K562 (cell line): ENCODE data around the gene PTPN1. TPM values are rescaled to one million over a fixed set of nuclear protein-coding genes. Genes with fewer than 3 reads are reported as not detected.
A peak's percentile ranks its signal among the peaks of the same experiment; 100 is the strongest.

ENCODE experiments used
- ATF1 ChIP-seq, 2 experiments: fragments of 450-650 bp in 1 of 2; IDR thresholded peaks; 2 replicates each; pipeline ENCODE4 v1.6.1; 2016; ENCODE audit warnings: missing compliant biosample characterization in 1 of 2, missing genetic modification characterization in 1 of 2
- BRCA1 ChIP-seq, 2 experiments: fragments of 450-650 bp in 1 of 2; sonication (generic) in 1 of 2; formaldehyde crosslinking in 1 of 2; IDR thresholded peaks; 2 replicates each; pipeline versions ENCODE4 v1.5.0 to v1.6.1; 2017 to 2020; ENCODE audit warnings: mild to moderate bottlenecking in 1 of 2, missing genetic modification reagents in 1 of 2
- CBFA2T3 ChIP-seq: fragments of 450-650 bp; IDR thresholded peaks from 2 replicates; pipeline ENCODE4 v1.6.1; 2017
- EP400 ChIP-seq: fragments of 450-650 bp; IDR thresholded peaks from 2 replicates; pipeline ENCODE4 v1.6.1; 2017; ENCODE audit warnings: antibody characterized with exemption, mild to moderate bottlenecking, moderate library complexity
- PHF8 ChIP-seq: fragments of 200-600 bp; sonication (generic); IDR thresholded peaks from 2 replicates; pipeline ENCODE4 v1.6.1; 2012; ENCODE audit warnings: mixed run types, mild to moderate bottlenecking, inconsistent platforms, low read length, moderate library complexity, borderline replicate concordance
- PHTF2 ChIP-seq: fragments of 250-450 bp; sonication (Bioruptor Pico); IDR thresholded peaks from 2 replicates; pipeline ENCODE4 v1.5.0; 2021; ENCODE audit warnings: mild to moderate bottlenecking
- ZNF121 ChIP-seq: sonication (generic); formaldehyde crosslinking; conservative IDR thresholded peaks from 2 replicates; pipeline ENCODE4 v1.8.0; 2022; ENCODE audit warnings: missing genetic modification reagents
- ZNF133 ChIP-seq: fragments of 250-450 bp; sonication (Bioruptor Pico); IDR thresholded peaks from 2 replicates; pipeline ENCODE4 v1.4.0; 2020; ENCODE audit warnings: mild to moderate bottlenecking
- ZNF134 ChIP-seq: fragments of 250-450 bp; sonication (Bioruptor Pico); conservative IDR thresholded peaks from 2 replicates; pipeline ENCODE4 v1.4.0; 2020
- ZNF274 ChIP-seq: IDR thresholded peaks from 2 replicates; pipeline ENCODE4 v1.6.1; 2011; ENCODE audit warnings: low read depth, mild to moderate bottlenecking, low read length, moderate library complexity, borderline replicate concordance
- ZNF586 ChIP-seq: fragments of 450-650 bp; formaldehyde crosslinking; conservative IDR thresholded peaks from 2 replicates; pipeline ENCODE4 v1.4.0; 2020; ENCODE audit warnings: mild to moderate bottlenecking, moderate library complexity
- polyA plus RNA-seq, 8 experiments: library from polyadenylated mRNA; depleted of rRNA in 4 of 8; stranded (reverse) in 5 of 8; unstranded in 3 of 8; fragments of >200 nt; fragmentation: Nextera tagmentation in 2 of 8; fragmentation: Illumina TruSeq in 1 of 8; extraction: Ambion mirVana in 2 of 8; extraction: Trizol in 1 of 8; gene quantifications; 2 replicates each; pipeline versions ENCODE4 v1.2.1 to v1.2.3, GENCODE V29; 2011 to 2014; ENCODE audit warnings: inconsistent platforms in 1 of 8, missing spikeins in 1 of 8
- total RNA-seq, 7 experiments: library from RNA; depleted of rRNA in 6 of 7; stranded (reverse); fragments of >200 nt in 6 of 7; fragmentation: Illumina TruSeq in 2 of 7; extraction: Trizol in 2 of 7; gene quantifications; 2 replicates each; pipeline versions ENCODE4 v1.2.1 to v1.2.3, GENCODE V29; 2011 to 2021; ENCODE audit warnings: low replicate concordance in 1 of 7
- TF ChIP-seq, protein P1 (sequence below): fragments of 450-650 bp; IDR thresholded peaks from one replicate; pipeline ENCODE4 v1.6.1; 2018; ENCODE audit warnings: mild to moderate bottlenecking, moderate library complexity; ENCODE audit not compliant: partially characterized antibody
- TF ChIP-seq, protein P2 (sequence below): sonication (generic); formaldehyde crosslinking; IDR thresholded peaks from 2 replicates; pipeline ENCODE4 v1.8.1; 2023; ENCODE audit warnings: mild to moderate bottlenecking, missing genetic modification reagents
- TF ChIP-seq, protein P3 (sequence below): fragments of 200-800 bp; sonication (Bioruptor generic); IDR thresholded peaks from 2 replicates; pipeline ENCODE4 v1.6.1; 2016; ENCODE audit warnings: missing genetic modification characterization, missing compliant biosample characterization
- TF ChIP-seq, protein P4 (sequence below): fragments of 450-650 bp; IDR thresholded peaks from 2 replicates; pipeline ENCODE4 v1.6.1; 2016; ENCODE audit warnings: antibody characterized with exemption
- TF ChIP-seq, protein P5 (sequence below): fragments of 250-450 bp; sonication (Bioruptor Pico); IDR thresholded peaks from 2 replicates; pipeline ENCODE4 v1.9.0; 2021; ENCODE audit warnings: mild to moderate bottlenecking, inconsistent platforms

The PTPN1 gene
- total and polyA plus RNA-seq, 9 of the 15 experiments (the other 6 are each of a cell fraction or from before 2014, with no cell fraction given), result 11.0 to 85.3 (median 54.0) TPM

DNA sequence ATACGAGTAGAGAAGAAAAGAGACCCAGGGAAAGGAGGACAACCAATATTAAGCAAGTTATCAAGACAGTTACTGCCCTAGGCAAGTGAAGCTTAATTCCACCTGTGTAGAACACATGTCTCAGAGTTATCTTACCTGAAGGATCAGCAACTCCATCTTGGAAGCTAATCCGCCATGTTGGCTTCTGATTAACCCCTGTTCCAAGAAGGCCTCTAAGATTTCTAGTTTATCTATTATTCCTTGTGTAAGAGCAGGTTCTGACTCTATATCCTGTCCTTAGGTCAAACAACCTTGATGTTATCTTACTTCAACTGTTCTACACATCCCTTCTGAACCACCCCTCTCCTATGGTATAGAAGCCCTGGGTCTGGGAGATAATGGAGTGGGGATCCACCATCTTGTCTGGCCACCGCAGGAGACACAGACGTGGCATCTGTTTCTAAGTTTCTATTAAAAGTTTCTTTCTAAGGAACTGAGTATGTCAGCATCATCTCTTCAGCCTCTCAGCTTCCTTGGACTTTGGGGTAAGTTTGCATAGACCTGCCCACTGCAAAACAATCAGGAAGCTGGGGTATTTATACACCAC lies 27.7 kb upstream of the PTPN1 start (continued):
- TF ChIP-seq BRCA1 (IDR thresholded peaks at IDR 0.05) (no peak), BRCA1 (CRISPR knock-in tag; IDR thresholded peaks at IDR 0.05) (no peak), EP400 (peak; percentile 75), ZNF121 (no peak), ZNF133 (CRISPR knock-in tag) (no peak), ZNF274 (no peak), ATF1 (CRISPR knock-in tag; IDR thresholded peaks at IDR 0.05) (no peak), ATF1 (tag; IDR thresholded peaks at IDR 0.05) (no peak; the same call in 1 of the 2 replicates), ZNF134 (0 out of 2 replicates have a peak, but pooled peaks have one; percentile 46), PHF8 (no peak), ZNF586 (no peak), CBFA2T3 (peak; percentile 95), PHTF2 (no peak)
- TF ChIP-seq, protein P1, sequence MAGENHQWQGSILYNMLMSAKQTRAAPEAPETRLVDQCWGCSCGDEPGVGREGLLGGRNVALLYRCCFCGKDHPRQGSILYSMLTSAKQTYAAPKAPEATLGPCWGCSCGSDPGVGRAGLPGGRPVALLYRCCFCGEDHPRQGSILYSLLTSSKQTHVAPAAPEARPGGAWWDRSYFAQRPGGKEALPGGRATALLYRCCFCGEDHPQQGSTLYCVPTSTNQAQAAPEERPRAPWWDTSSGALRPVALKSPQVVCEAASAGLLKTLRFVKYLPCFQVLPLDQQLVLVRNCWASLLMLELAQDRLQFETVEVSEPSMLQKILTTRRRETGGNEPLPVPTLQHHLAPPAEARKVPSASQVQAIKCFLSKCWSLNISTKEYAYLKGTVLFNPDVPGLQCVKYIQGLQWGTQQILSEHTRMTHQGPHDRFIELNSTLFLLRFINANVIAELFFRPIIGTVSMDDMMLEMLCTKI, result no peak
- TF ChIP-seq, protein P2, sequence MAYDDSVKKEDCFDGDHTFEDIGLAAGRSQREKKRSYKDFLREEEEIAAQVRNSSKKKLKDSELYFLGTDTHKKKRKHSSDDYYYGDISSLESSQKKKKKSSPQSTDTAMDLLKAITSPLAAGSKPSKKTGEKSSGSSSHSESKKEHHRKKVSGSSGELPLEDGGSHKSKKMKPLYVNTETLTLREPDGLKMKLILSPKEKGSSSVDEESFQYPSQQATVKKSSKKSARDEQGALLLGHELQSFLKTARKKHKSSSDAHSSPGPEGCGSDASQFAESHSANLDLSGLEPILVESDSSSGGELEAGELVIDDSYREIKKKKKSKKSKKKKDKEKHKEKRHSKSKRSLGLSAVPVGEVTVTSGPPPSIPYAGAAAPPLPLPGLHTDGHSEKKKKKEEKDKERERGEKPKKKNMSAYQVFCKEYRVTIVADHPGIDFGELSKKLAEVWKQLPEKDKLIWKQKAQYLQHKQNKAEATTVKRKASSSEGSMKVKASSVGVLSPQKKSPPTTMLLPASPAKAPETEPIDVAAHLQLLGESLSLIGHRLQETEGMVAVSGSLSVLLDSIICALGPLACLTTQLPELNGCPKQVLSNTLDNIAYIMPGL (CRISPR knock-in tag), result no peak
- TF ChIP-seq, protein P3, sequence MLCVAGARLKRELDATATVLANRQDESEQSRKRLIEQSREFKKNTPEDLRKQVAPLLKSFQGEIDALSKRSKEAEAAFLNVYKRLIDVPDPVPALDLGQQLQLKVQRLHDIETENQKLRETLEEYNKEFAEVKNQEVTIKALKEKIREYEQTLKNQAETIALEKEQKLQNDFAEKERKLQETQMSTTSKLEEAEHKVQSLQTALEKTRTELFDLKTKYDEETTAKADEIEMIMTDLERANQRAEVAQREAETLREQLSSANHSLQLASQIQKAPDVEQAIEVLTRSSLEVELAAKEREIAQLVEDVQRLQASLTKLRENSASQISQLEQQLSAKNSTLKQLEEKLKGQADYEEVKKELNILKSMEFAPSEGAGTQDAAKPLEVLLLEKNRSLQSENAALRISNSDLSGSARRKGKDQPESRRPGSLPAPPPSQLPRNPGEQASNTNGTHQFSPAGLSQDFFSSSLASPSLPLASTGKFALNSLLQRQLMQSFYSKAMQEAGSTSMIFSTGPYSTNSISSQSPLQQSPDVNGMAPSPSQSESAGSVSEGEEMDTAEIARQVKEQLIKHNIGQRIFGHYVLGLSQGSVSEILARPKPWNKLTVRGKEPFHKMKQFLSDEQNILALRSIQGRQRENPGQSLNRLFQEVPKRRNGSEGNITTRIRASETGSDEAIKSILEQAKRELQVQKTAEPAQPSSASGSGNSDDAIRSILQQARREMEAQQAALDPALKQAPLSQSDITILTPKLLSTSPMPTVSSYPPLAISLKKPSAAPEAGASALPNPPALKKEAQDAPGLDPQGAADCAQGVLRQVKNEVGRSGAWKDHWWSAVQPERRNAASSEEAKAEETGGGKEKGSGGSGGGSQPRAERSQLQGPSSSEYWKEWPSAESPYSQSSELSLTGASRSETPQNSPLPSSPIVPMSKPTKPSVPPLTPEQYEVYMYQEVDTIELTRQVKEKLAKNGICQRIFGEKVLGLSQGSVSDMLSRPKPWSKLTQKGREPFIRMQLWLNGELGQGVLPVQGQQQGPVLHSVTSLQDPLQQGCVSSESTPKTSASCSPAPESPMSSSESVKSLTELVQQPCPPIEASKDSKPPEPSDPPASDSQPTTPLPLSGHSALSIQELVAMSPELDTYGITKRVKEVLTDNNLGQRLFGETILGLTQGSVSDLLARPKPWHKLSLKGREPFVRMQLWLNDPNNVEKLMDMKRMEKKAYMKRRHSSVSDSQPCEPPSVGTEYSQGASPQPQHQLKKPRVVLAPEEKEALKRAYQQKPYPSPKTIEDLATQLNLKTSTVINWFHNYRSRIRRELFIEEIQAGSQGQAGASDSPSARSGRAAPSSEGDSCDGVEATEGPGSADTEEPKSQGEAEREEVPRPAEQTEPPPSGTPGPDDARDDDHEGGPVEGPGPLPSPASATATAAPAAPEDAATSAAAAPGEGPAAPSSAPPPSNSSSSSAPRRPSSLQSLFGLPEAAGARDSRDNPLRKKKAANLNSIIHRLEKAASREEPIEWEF (CRISPR knock-in tag), result no peak
- TF ChIP-seq, protein P4, sequence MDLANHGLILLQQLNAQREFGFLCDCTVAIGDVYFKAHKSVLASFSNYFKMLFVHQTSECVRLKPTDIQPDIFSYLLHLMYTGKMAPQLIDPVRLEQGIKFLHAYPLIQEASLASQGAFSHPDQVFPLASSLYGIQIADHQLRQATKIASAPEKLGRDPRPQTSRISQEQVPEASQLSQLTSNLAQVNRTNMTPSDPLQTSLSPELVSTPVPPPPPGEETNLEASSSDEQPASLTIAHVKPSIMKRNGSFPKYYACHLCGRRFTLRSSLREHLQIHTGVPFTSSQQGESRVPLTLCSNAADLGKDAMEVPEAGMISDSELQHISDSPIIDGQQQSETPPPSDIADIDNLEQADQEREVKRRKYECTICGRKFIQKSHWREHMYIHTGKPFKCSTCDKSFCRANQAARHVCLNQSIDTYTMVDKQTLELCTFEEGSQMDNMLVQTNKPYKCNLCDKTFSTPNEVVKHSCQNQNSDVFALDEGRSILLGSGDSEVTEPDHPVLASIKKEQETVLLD, result no peak
- TF ChIP-seq, protein P5, sequence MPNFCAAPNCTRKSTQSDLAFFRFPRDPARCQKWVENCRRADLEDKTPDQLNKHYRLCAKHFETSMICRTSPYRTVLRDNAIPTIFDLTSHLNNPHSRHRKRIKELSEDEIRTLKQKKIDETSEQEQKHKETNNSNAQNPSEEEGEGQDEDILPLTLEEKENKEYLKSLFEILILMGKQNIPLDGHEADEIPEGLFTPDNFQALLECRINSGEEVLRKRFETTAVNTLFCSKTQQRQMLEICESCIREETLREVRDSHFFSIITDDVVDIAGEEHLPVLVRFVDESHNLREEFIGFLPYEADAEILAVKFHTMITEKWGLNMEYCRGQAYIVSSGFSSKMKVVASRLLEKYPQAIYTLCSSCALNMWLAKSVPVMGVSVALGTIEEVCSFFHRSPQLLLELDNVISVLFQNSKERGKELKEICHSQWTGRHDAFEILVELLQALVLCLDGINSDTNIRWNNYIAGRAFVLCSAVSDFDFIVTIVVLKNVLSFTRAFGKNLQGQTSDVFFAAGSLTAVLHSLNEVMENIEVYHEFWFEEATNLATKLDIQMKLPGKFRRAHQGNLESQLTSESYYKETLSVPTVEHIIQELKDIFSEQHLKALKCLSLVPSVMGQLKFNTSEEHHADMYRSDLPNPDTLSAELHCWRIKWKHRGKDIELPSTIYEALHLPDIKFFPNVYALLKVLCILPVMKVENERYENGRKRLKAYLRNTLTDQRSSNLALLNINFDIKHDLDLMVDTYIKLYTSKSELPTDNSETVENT (CRISPR knock-in tag), result no peak
